Measurements from ENCODE around the gene COL25A1.

Gene COL25A1

GRCh38 chr4:109134921-109135320, 167.5 kb downstream of the COL25A1 start:
- TF ChIP-seq MYC (IDR thresholded peaks at IDR 0.05; ENCODE audit: low read depth, low read length) (no peak), MAX (IDR thresholded peaks at IDR 0.05; ENCODE audit: low read depth, low read length) (no peak), POLR2A (IDR thresholded peaks at IDR 0.05; ENCODE audit: extremely low read depth, insufficient read length) (no peak), CTCF (IDR thresholded peaks at IDR 0.05; ENCODE audit: low read depth, low read length) (no peak)
- no peak overlapping the region for H3K4me3 ChIP-seq (ENCODE audit: low read depth, low read length)
- DNase-seq (ENCODE audit: low read depth): no peak

DNA sequence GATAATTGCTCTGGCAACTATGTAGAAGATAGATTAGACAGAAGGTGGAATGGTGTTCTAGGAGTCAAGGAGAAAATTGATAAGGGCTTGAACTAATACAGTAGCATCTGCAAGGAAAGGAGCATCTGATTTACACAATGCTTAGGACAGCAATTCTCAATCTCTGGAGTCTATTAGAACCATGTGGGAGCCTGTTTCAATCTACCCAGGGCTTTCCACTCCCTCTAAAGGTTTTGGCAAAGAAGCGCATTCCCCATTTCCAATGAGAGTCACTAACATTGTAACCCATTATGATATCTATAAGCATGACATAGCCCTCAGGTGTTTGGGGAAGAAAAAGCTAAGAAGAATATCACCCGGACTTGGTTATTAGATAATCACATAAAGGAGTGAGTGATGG, 168.2 kb downstream of the COL25A1 start:
- no peak overlapping the region for H3K4me3 ChIP-seq (ENCODE audit: low read depth, low read length)
- TF ChIP-seq CTCF (IDR thresholded peaks at IDR 0.05; ENCODE audit: low read depth, low read length) (no peak), POLR2A (IDR thresholded peaks at IDR 0.05; ENCODE audit: extremely low read depth, insufficient read length) (no peak), MAX (IDR thresholded peaks at IDR 0.05; ENCODE audit: low read depth, low read length) (no peak), MYC (IDR thresholded peaks at IDR 0.05; ENCODE audit: low read depth, low read length) (no peak)
- DNase-seq (ENCODE audit: low read depth): no peak

- no peak for DNase-seq (ENCODE audit: low read depth)
- H3K4me3 ChIP-seq (ENCODE audit: low read depth, low read length): no peak overlapping the region
- TF ChIP-seq CTCF (IDR thresholded peaks at IDR 0.05; ENCODE audit: low read depth, low read length) (no peak), MYC (IDR thresholded peaks at IDR 0.05; ENCODE audit: low read depth, low read length) (no peak), POLR2A (IDR thresholded peaks at IDR 0.05; ENCODE audit: extremely low read depth, insufficient read length) (no peak), MAX (IDR thresholded peaks at IDR 0.05; ENCODE audit: low read depth, low read length) (no peak)
Measured at GRCh38 chr4:109131559-109131958, 170.9 kb downstream of the COL25A1 start.

DNA sequence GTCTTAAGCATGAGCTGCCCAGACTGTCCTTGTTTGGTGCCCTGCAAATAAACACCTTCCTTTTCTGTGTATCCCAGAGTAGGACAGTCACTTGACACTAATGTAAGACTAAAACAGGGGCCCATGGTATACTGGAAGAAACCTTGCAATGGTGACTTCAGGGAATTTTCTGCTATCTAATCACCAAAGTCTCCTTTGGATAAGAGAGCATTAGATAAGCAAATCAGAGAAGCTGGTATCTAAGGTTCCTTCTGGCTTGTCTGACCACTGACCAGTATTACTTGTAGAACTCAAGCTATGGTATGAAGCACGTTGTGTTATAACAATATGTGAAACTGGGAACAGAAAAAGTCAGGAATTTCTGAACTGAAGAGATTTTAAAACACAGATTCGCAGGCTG, 173.9 kb downstream of the COL25A1 start:
- H3K4me3 ChIP-seq (ENCODE audit: low read depth, low read length): no peak overlapping the region
- TF ChIP-seq CTCF (IDR thresholded peaks at IDR 0.05; ENCODE audit: low read depth, low read length) (no peak), MAX (IDR thresholded peaks at IDR 0.05; ENCODE audit: low read depth, low read length) (no peak), POLR2A (IDR thresholded peaks at IDR 0.05; ENCODE audit: extremely low read depth, insufficient read length) (no peak)
- DNase-seq (ENCODE audit: low read depth): no peak

DNA sequence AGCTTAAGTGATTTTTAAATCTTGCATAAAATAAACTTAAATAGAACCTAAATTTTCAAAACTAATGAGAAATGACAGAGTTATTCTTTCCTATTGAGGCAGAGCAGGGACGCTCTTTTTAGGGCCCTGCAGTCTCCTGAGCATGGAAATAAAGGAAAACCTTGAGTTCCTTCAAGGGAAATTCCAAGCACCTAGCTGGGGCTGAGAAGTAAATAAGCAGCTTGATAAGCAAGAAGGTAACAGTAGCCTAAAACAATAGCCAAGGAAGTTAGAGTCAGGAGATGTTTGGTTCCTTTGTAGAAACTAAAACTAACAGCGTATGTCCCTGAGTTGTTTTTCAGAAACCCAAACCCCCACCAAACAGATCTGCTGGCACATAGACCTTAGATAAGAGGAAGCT, 174.6 kb downstream of the COL25A1 start:
- DNase-seq (ENCODE audit: low read depth): no peak
- TF ChIP-seq CTCF (IDR thresholded peaks at IDR 0.05; ENCODE audit: low read depth, low read length): no peak
- TF ChIP-seq MAX (IDR thresholded peaks at IDR 0.05; ENCODE audit: low read depth, low read length): no peak
- TF ChIP-seq POLR2A (IDR thresholded peaks at IDR 0.05; ENCODE audit: extremely low read depth, insufficient read length): no peak
- no peak for TF ChIP-seq MYC (IDR thresholded peaks at IDR 0.05; ENCODE audit: low read depth, low read length)
- no peak overlapping the region for H3K4me3 ChIP-seq (ENCODE audit: low read depth, low read length)

- TF ChIP-seq MAX (IDR thresholded peaks at IDR 0.05; ENCODE audit: low read depth, low read length) (no peak), MYC (IDR thresholded peaks at IDR 0.05; ENCODE audit: low read depth, low read length) (no peak), POLR2A (IDR thresholded peaks at IDR 0.05; ENCODE audit: extremely low read depth, insufficient read length) (no peak), CTCF (IDR thresholded peaks at IDR 0.05; ENCODE audit: low read depth, low read length) (no peak)
- no peak overlapping the region for H3K4me3 ChIP-seq (ENCODE audit: low read depth, low read length)
- DNase-seq (ENCODE audit: low read depth): no peak
Measured at GRCh38 chr4:109126856-109127255, 175.6 kb downstream of the COL25A1 start.

Measured in NB4 (cell line).